SIG-M5 treated with dmso at 0.1 percent for 504 hours (cell line): ENCODE data around the gene PARP8.

ENCODE experiments used
- DNase-seq: peaks from one replicate; lab custom pipeline; 2025; ENCODE audit not compliant: unreplicated experiment; lab: John Stamatoyannopoulos, UW

Gene PARP8

DNA sequence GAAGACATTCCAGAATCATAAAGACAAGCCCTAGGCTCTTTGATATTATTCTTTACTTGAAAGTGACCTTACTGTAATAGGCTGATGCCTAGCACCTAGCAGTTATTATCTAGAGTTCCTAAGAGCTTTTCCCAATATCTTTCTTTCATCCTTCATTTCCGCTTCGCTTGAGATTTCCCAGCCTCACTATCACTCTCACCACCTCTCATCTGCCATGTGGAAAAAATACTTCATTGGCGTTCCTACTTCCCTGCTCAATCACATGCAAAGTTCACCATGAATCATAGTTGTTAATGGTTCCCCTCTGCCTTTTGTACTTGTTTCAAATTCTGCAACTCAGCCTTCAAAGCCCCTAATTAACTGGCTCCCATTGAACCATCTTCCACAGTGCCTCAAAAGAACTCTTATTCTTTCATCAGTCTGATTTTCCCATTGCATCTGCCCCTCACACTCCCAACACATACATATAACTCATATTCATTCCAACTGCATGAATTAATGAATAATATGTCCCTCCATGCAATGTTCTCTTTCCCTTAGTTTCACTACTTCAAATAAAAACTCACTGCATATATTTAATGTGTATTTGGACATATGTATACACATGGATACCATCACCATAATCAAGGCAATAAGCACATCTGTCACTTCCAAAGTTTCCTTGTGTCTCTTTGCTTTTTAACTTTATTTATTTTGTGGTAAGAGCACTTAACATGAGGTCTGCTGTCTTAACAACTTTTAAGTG lies 221.6 kb downstream of the PARP8 start:
- no peak for DNase-seq

DNA sequence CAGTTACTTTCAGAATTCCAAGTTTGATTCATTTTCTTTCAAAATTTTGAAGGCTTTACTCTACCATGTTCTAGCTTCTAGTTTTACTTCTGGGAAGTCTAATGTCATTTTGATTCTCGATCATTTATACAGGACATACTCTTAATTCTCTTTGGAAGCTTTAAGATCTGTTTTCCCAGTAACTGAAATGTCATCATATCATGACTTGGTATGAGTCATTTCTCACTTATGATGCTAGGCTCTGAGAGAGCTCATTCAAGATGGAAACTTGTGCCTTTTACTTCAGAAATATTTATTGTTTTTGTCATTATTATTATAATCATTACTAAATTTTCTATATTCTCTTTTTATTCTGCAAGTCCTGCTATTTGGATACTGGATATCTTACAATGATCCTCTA lies 222.3 kb downstream of the PARP8 start:
- DNase-seq, result no peak

DNA sequence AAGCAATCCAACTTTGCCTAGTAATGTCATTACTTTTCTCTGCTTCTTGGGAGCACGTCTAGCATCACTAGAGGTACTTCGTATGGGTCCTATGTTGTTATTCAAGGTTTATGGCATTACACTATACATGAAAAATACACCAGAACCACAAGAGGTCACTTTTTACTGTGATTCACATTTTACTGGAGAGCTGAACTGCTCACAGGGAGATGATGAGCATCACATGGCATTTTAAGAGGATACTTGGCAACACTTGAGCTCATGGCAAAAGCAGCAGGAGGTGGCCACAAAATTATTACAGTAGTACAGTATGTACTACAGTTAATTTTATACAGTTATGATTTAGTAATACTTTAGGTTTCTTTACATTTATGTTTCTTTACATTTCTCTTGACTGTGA lies 223.4 kb downstream of the PARP8 start:
- peak; percentile 8 for DNase-seq
